ENCODE measurements around the gene TLL2. TPM values are rescaled to one million over a fixed set of nuclear protein-coding genes. Genes with fewer than 3 reads are reported as not detected.

Gene TLL2
- total and polyA plus RNA-seq, 2 donors (not counting 3 experiments of a cell fraction or from before 2014, with no cell fraction given): 0.03 to 0.20 TPM

DNA sequence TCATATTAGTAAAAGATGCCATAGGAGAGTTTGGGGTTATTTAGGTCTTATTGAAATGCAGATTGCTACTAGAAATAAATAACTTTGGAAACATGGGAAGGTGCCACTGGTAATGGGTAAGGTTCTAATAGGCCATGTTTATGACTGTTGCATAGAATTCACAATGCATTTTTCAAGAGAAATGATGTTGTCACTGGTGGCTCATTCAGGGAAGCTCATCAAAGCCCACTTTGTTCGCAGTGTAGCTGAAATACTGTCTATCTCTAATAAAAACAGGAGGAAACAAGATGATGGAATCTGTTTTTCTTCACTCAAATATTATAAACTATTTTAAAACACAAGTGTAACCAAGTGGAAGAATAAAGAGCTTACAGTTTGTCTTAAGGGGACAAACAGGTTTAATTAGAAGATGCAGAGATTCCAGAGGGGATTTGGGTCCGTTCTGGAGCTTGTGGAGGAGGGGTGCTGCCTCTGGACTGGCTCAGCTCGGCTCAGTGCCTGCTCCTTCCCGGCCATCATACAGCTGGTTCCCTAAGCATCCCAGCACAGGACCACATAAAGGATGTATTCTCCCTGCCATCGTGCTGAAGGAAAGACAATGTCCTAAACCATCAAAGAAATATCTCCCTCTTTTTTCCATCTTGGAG, 175.3 kb downstream of the TLL2 start:
- no peak overlapping the region for H3K9ac ChIP-seq (replicated peaks; ENCODE audit: extremely low read depth, insufficient read depth, low read length)
- H3K9me3 ChIP-seq (replicated peaks; ENCODE audit: control insufficient read depth, insufficient read depth, low read length): no peaks in the 10 kb centered on the region
- no peak overlapping the region for H3K4me2 ChIP-seq (ENCODE audit: insufficient read depth, low read length)
- H3K79me2 ChIP-seq (ENCODE audit: control insufficient read depth, insufficient read depth, low read length): no peaks in the 10 kb centered on the region
- no TSS peak for BruUV-seq (replicated peaks)
- intact Hi-C loops (cut with micrococcal nuclease) (no loop called here), dilution Hi-C loops (cut with MboI; ENCODE audit: extremely low pct_ligation_motif_present, low sequenced_read_pairs) (no loop called here)
- H3K4me3 ChIP-seq (replicated peaks in 1 of 3; ENCODE audit: insufficient read depth in 1 of 3, low read depth in 1 of 3, low read length in 3 of 3): no peak overlapping the region
- FAIRE-seq (no peak), DNase-seq (ENCODE audit: low read depth, low spot score) (no peak)
- H4K20me1 ChIP-seq (replicated peaks; ENCODE audit: control insufficient read depth, extremely low read depth, insufficient read depth, low read length): no peaks in the 10 kb centered on the region
- ChIA-PET CTCF (interaction anchor here (0.9 to 7.0 kb wide), 8 partner anchors 9 to 645 kb away, joined by 3 to 154 read pairs (median 10); partner anchors contain the start of gene TCTN3), POLR2A (no interaction called here)
- no peak for TF ChIP-seq GATA2 (IDR thresholded peaks at IDR 0.05; ENCODE audit: insufficient read depth, insufficient read length, low read depth, low read length)
- TF ChIP-seq FOS (IDR thresholded peaks at IDR 0.05; ENCODE audit: borderline replicate concordance, insufficient read depth, low read length): no peak
- no peak for TF ChIP-seq CTCF (IDR thresholded peaks at IDR 0.05; ENCODE audit: extremely low read depth in 1 of 2, insufficient read depth in 1 of 2, low read depth in 1 of 2, low read length in 2 of 2)
- no peak for TF ChIP-seq POLR2A (IDR thresholded peaks at IDR 0.05; ENCODE audit: low read depth, low read length)
- no peak for TF ChIP-seq POLR2AphosphoS5 (IDR thresholded peaks at IDR 0.05; ENCODE audit: insufficient read depth, low read depth, low read length)
- no peak for TF ChIP-seq EZH2 (IDR thresholded peaks at IDR 0.05; ENCODE audit: borderline replicate concordance, low read depth, low read length, severe bottlenecking)
- no peak for TF ChIP-seq JUN (IDR thresholded peaks at IDR 0.05; ENCODE audit: borderline replicate concordance, insufficient read depth, insufficient read length, low read depth)
- TF ChIP-seq MAX (IDR thresholded peaks at IDR 0.05; ENCODE audit: insufficient read depth, insufficient read length): no peak
- no peak for TF ChIP-seq MYC (IDR thresholded peaks at IDR 0.05; ENCODE audit: low read depth, low read length)
- no peak overlapping the region for H3K27ac ChIP-seq (ENCODE audit: insufficient read depth, low read depth, low read length)
- H3K9me1 ChIP-seq (replicated peaks; ENCODE audit: control insufficient read depth, extremely low read depth, insufficient read depth, low read length): no peaks in the 10 kb centered on the region
- H3K36me3 ChIP-seq (ENCODE audit: control insufficient read depth in 2 of 2, extremely low read depth in 1 of 2, insufficient read depth in 2 of 2, low read length in 2 of 2): no peaks in the 10 kb centered on the region
- no peak overlapping the region for H2AFZ ChIP-seq (ENCODE audit: low read depth, low read length)
- no peaks in the 10 kb centered on the region for H3K4me1 ChIP-seq (ENCODE audit: control insufficient read depth, extremely low read depth, insufficient read depth, low read length)
- H3K27me3 ChIP-seq (ENCODE audit: control insufficient read depth in 2 of 2, insufficient read depth in 2 of 2, low read length in 2 of 2): peaks cover 3 to 8% of the 10 kb centered on the region in 2 experiments
